Ishikawa (cell line): ENCODE measurements around the gene RAB3C.
A peak's percentile ranks its signal among the peaks of the same experiment; 100 is the strongest.

ENCODE experiments used
- CEBPB ChIP-seq: IDR thresholded peaks from 2 replicates; pipeline ENCODE4 v1.6.1; 2012
- CREB1 ChIP-seq: IDR thresholded peaks from 2 replicates; pipeline ENCODE4 v1.6.1; 2012; ENCODE audit warnings: low read depth
- EGR1 ChIP-seq: IDR thresholded peaks from 2 replicates; pipeline ENCODE4 v1.6.1; 2012
- EP300 ChIP-seq: IDR thresholded peaks from 2 replicates; pipeline ENCODE4 v1.6.1; 2012; ENCODE audit warnings: borderline replicate concordance
- FOXM1 ChIP-seq: IDR thresholded peaks from 2 replicates; pipeline ENCODE4 v1.6.1; 2012; ENCODE audit warnings: low read depth, borderline replicate concordance
- MAX ChIP-seq: IDR thresholded peaks from 2 replicates; pipeline ENCODE4 v1.6.1; 2012
- NFIC ChIP-seq: IDR thresholded peaks from 2 replicates; pipeline ENCODE4 v1.6.1; 2012
- RAD21 ChIP-seq: IDR thresholded peaks from 2 replicates; pipeline ENCODE4 v1.6.1; 2012; ENCODE audit warnings: low read depth
- REST ChIP-seq: IDR thresholded peaks from 2 replicates; pipeline ENCODE4 v1.6.1; 2012; ENCODE audit warnings: low read depth, mild to moderate bottlenecking
- TAF1 ChIP-seq: IDR thresholded peaks from 2 replicates; pipeline ENCODE4 v1.6.1; 2012; ENCODE audit warnings: low read depth, mild to moderate bottlenecking
- TCF12 ChIP-seq: IDR thresholded peaks from 2 replicates; pipeline ENCODE4 v1.6.1; 2012; ENCODE audit warnings: low read depth
- TEAD4 ChIP-seq: IDR thresholded peaks from 2 replicates; pipeline ENCODE4 v1.6.1; 2012
- USF1 ChIP-seq: IDR thresholded peaks from 2 replicates; pipeline ENCODE4 v1.6.1; 2012
- YY1 ChIP-seq: IDR thresholded peaks from 2 replicates; pipeline ENCODE4 v1.6.1; 2012; ENCODE audit warnings: low read depth
- ZBTB7A ChIP-seq: IDR thresholded peaks from 2 replicates; pipeline ENCODE4 v1.6.1; 2012; ENCODE audit warnings: low read depth

The RAB3C gene

GRCh38 chr5:58844395-58844794, 261.5 kb downstream of the RAB3C start:
- TF ChIP-seq YY1: no peak
- no peak for TF ChIP-seq EP300
- no peak for TF ChIP-seq TAF1
- TF ChIP-seq RAD21: no peak
- TF ChIP-seq EGR1: no peak
- TF ChIP-seq TEAD4: no peak
- TF ChIP-seq TCF12: no peak
- no peak for TF ChIP-seq CREB1
- TF ChIP-seq MAX: no peak
- no peak for TF ChIP-seq FOXM1
- no peak for TF ChIP-seq REST
- TF ChIP-seq NFIC: no peak

GRCh38 chr5:58847041-58847440, 264.2 kb downstream of the RAB3C start:
- TF ChIP-seq EP300 (no peak), TAF1 (no peak), MAX (no peak), USF1 (no peak), TEAD4 (no peak), FOXM1 (no peak), RAD21 (no peak), CEBPB (no peak), NFIC (no peak), CREB1 (no peak), ZBTB7A (no peak), TCF12 (no peak), REST (no peak), YY1 (no peak), EGR1 (no peak)

GRCh38 chr5:58849223-58849622, 266.3 kb downstream of the RAB3C start:
- TF ChIP-seq YY1: no peak
- TF ChIP-seq CREB1: no peak

- no peak for TF ChIP-seq REST
- peak; percentile 60 for TF ChIP-seq RAD21
- TF ChIP-seq EGR1: no peak
- TF ChIP-seq EP300: no peak
- TF ChIP-seq MAX: no peak
Observed at GRCh38 chr5:58849921-58850667, 267.2 kb downstream of the RAB3C start.

GRCh38 chr5:58851153-58851552, 268.3 kb downstream of the RAB3C start:
- TF ChIP-seq MAX (no peak), ZBTB7A (no peak), YY1 (no peak)
